B cell (primary cell): ENCODE measurements around the gene LASP1.

Experiments
- CTCF ChIP-seq: fragments of 200-600 bp; IDR thresholded peaks from one replicate; pipeline ENCODE4 v1.8.0; 2022; ENCODE audit warnings: antibody characterized with exemption, mild to moderate bottlenecking
- EZH2 ChIP-seq: IDR thresholded peaks from 2 replicates; pipeline ENCODE4 v1.6.1; 2012; ENCODE audit warnings: borderline replicate concordance, low read depth, mild to moderate bottlenecking, moderate library complexity, low read length; ENCODE audit not compliant: insufficient read depth, poor library complexity, severe bottlenecking

GRCh38 chr17:38897671-38898290, 27.9 kb downstream of the LASP1 start:
- TF ChIP-seq CTCF (no peak), EZH2 (no peak)
